SK-N-SH (cell line): ENCODE data around the gene KYNU. TPM values are rescaled to one million over a fixed set of nuclear protein-coding genes. Genes with fewer than 3 reads are reported as not detected.

Experiments
- CTCF ChIA-PET: fragments of 300-600, 350-600 bp; formaldehyde crosslinking; extraction: SDS; loops from one replicate; lab custom pipeline; 2021; lab: Yijun Ruan, JAX
- POLR2A ChIA-PET: fragments of 350-600 bp; sonication (Branson Sonifier 250); formaldehyde crosslinking; extraction: SDS; loops from one replicate; lab custom pipeline; 2020; ENCODE audit warnings: antibody characterized with exemption, inconsistent platforms; lab: Yijun Ruan, JAX
- DNase-seq: peaks from one replicate; pipeline ENCODE4 v3.0.0; 2012
- H2AFZ ChIP-seq: fragments of 200-600 bp; sonication (generic); 2 replicates; pipeline ENCODE4 v1.8.1; 2016; ENCODE audit warnings: antibody characterized with exemption, mild to moderate bottlenecking, low read depth
- H3F3A ChIP-seq: fragments of 200-600 bp; sonication (generic); replicated peaks from 2 replicates; pipeline ENCODE3; 2016; ENCODE audit warnings: antibody characterized with exemption, mild to moderate bottlenecking; ENCODE audit not compliant: insufficient read depth
- H3K27ac ChIP-seq, 2 experiments: fragments of 200-500 bp in 1 of 2; fragments of 200-600 bp in 1 of 2; sonication (Bioruptor generic) in 1 of 2; sonication (generic), shearing (Covaris generic) in 1 of 2; 2 replicates each; pipeline versions ENCODE4 v1.5.1 to v1.6.1; 2014 to 2016; ENCODE audit warnings: low read depth in 2 of 2, inconsistent platforms in 1 of 2, low read length in 1 of 2, mild to moderate bottlenecking in 1 of 2, mixed read lengths in 1 of 2
- H3K27me3 ChIP-seq: fragments of 200-600 bp; sonication (generic), shearing (Covaris generic); 2 replicates; pipeline ENCODE4 v1.6.1; 2016; ENCODE audit warnings: mixed run types; ENCODE audit not compliant: insufficient read depth
- H3K36me3 ChIP-seq, 2 experiments: fragments of 200-500 bp in 1 of 2; fragments of 200-600 bp in 1 of 2; sonication (Bioruptor generic) in 1 of 2; sonication (generic) in 1 of 2; replicated peaks in 1 of 2; 2 replicates each; pipeline versions ENCODE3 to v1.5.1; 2014 to 2016; ENCODE audit warnings: low read length in 1 of 2, mild to moderate bottlenecking in 1 of 2; ENCODE audit not compliant: insufficient read depth in 2 of 2, control insufficient read depth in 1 of 2
- H3K4me1 ChIP-seq, 2 experiments: fragments of 200-500 bp in 1 of 2; fragments of 200-600 bp in 1 of 2; sonication (Bioruptor generic) in 1 of 2; sonication (generic), shearing (Covaris generic) in 1 of 2; 2 replicates each; pipeline versions ENCODE4 v1.5.1 to v1.6.1; 2014 to 2016; ENCODE audit warnings: low read depth in 1 of 2, low read length in 1 of 2, mixed run types in 1 of 2; ENCODE audit not compliant: insufficient read depth in 2 of 2, control insufficient read depth in 1 of 2
- H3K4me2 ChIP-seq: fragments of 200-600 bp; sonication (generic), shearing (Covaris generic); 2 replicates; pipeline ENCODE4 v1.6.1; 2017; ENCODE audit warnings: mixed run types
- H3K4me3 ChIP-seq, 2 experiments: fragments of 200-500 bp in 1 of 2; fragments of 200-600 bp in 1 of 2; sonication (Bioruptor generic) in 1 of 2; sonication (generic), shearing (Covaris generic) in 1 of 2; 2 replicates each; pipeline versions ENCODE4 v1.5.1 to v1.8.1; 2014 to 2016; ENCODE audit warnings: low read depth in 2 of 2, inconsistent platforms in 1 of 2, low read length in 1 of 2, mild to moderate bottlenecking in 1 of 2, mixed read lengths in 1 of 2, moderate library complexity in 1 of 2
- H3K79me2 ChIP-seq: fragments of 200-600 bp; sonication (generic); 2 replicates; pipeline ENCODE4 v1.8.1; 2017; ENCODE audit warnings: mild to moderate bottlenecking; ENCODE audit not compliant: insufficient read depth
- H3K9ac ChIP-seq: fragments of 200-600 bp; sonication (generic); 2 replicates; pipeline ENCODE4 v1.6.1; 2017; ENCODE audit warnings: mixed run types
- H3K9me2 ChIP-seq: fragments of 200-600 bp; sonication (generic); 2 replicates; pipeline ENCODE4 v1.6.1; 2017; ENCODE audit warnings: mixed run types
- H3K9me3 ChIP-seq: fragments of 200-600 bp; sonication (generic); 2 replicates; pipeline ENCODE4 v1.6.1; 2017; ENCODE audit warnings: mixed run types, mild to moderate bottlenecking, moderate library complexity
- H4K20me1 ChIP-seq: fragments of 200-600 bp; sonication (generic); 2 replicates; pipeline ENCODE4 v1.6.1; 2017; ENCODE audit warnings: mild to moderate bottlenecking, mixed run types; ENCODE audit not compliant: insufficient read depth
- CTCF ChIP-seq: fragments of 200-600 bp; sonication (generic); IDR thresholded peaks from 2 replicates; pipeline ENCODE4 v1.6.1; 2017; ENCODE audit warnings: antibody characterized with exemption, mild to moderate bottlenecking, moderate library complexity
- EZH2phosphoT487 ChIP-seq: fragments of 200-600 bp; sonication (generic); IDR thresholded peaks from 2 replicates; pipeline ENCODE4 v1.6.1; 2017; ENCODE audit warnings: low read depth, mixed run types, mild to moderate bottlenecking, antibody characterized with exemption, moderate library complexity, borderline replicate concordance
- FOXJ3 ChIP-seq: sonication (generic); formaldehyde crosslinking; IDR thresholded peaks from 2 replicates; pipeline ENCODE4 v1.5.1; 2020; ENCODE audit warnings: mild to moderate bottlenecking, missing genetic modification reagents
- FOXM1 ChIP-seq: IDR thresholded peaks from 2 replicates; pipeline ENCODE4 v1.4.0; 2012; ENCODE audit warnings: low read depth, mild to moderate bottlenecking
- IRF3 ChIP-seq: fragments of 150-350 bp; IDR thresholded peaks from 2 replicates; pipeline ENCODE4 v1.6.1; 2016; ENCODE audit warnings: mild to moderate bottlenecking, low read depth, low read length
- JUND ChIP-seq: IDR thresholded peaks from 2 replicates; pipeline ENCODE4 v1.4.0; 2012
- MXI1 ChIP-seq: IDR thresholded peaks from 2 replicates; pipeline ENCODE4 v1.6.1; 2012; ENCODE audit warnings: mild to moderate bottlenecking, low read depth, low read length, improper control_type of control experiment
- PBX3 ChIP-seq: IDR thresholded peaks from 2 replicates; pipeline ENCODE4; 2012
- POLR2AphosphoS5 ChIP-seq: IDR thresholded peaks from 2 replicates; pipeline ENCODE4 v1.6.1; 2012; ENCODE audit warnings: low read depth, low read length
- RAD21 ChIP-seq: IDR thresholded peaks from 2 replicates; pipeline ENCODE4 v1.6.1; 2012; ENCODE audit warnings: mild to moderate bottlenecking, low read length
- RCOR1 ChIP-seq: fragments of 150-350 bp; IDR thresholded peaks from 2 replicates; pipeline ENCODE4 v1.6.1; 2017; ENCODE audit warnings: antibody characterized with exemption, low read length
- SIN3A ChIP-seq: IDR thresholded peaks from 2 replicates; pipeline ENCODE4 v1.6.1; 2012; ENCODE audit warnings: low read depth, mild to moderate bottlenecking, low read length, moderate library complexity, borderline replicate concordance
- SMC3 ChIP-seq: IDR thresholded peaks from 2 replicates; pipeline ENCODE4 v1.6.1; 2012; ENCODE audit warnings: low read depth, low read length, improper control_type of control experiment
- TCF12 ChIP-seq: IDR thresholded peaks from 2 replicates; pipeline ENCODE4 v1.4.0; 2012
- TEAD4 ChIP-seq: IDR thresholded peaks from 2 replicates; pipeline ENCODE4 v1.4.0; 2012; ENCODE audit warnings: mild to moderate bottlenecking, borderline replicate concordance; ENCODE audit not compliant: insufficient read depth
- USF1 ChIP-seq: IDR thresholded peaks from 2 replicates; pipeline ENCODE4 v1.4.0; 2012; ENCODE audit warnings: low read depth, borderline replicate concordance
- USF2 ChIP-seq: fragments of 150-350 bp; IDR thresholded peaks from 2 replicates; pipeline ENCODE4 v1.6.1; 2017; ENCODE audit warnings: antibody characterized with exemption, low read length, low read depth, borderline replicate concordance
- ZBTB33 ChIP-seq: IDR thresholded peaks from 2 replicates; pipeline ENCODE4 v1.4.0; 2012; ENCODE audit warnings: low read depth, borderline replicate concordance
- polyA plus RNA-seq, 3 experiments: library from polyadenylated mRNA; depleted of rRNA; stranded (reverse); fragments of >200 nt; gene quantifications; 2 replicates each; pipeline ENCODE4 v1.2.3, GENCODE V29; 2012

Gene KYNU
- polyA plus RNA-seq, 1 of the 3 experiments (the other 2 are of a cell fraction): not detected

- H2AFZ ChIP-seq: no peak overlapping the region
- H3F3A ChIP-seq: no peaks in the 10 kb centered on the region
- no peaks in the 10 kb centered on the region for H3K36me3 ChIP-seq
- no peaks in the 10 kb centered on the region for H4K20me1 ChIP-seq
- no peaks in the 10 kb centered on the region for H3K79me2 ChIP-seq
- no peaks in the 10 kb centered on the region for H3K9me2 ChIP-seq
- DNase-seq: no peak
- H3K27me3 ChIP-seq: no peaks in the 10 kb centered on the region; the same call in 1 of the 2 replicates
- H3K4me3 ChIP-seq: no peak overlapping the region
- no peak for TF ChIP-seq IRF3
- TF ChIP-seq ZBTB33: no peak
- TF ChIP-seq USF2: no peak
- TF ChIP-seq PBX3: no peak
- no peak for TF ChIP-seq USF1
- no peak for TF ChIP-seq RCOR1
- TF ChIP-seq FOXJ3 (CRISPR knock-in tag): no peak
- TF ChIP-seq FOXM1: no peak
- no peak for TF ChIP-seq MXI1
- no peak for TF ChIP-seq SMC3
- TF ChIP-seq RAD21: no peak
- no peak for TF ChIP-seq TCF12
- ChIA-PET POLR2A (no interaction called here), CTCF (no interaction called here)
- no peak overlapping the region for H3K4me2 ChIP-seq
- H3K9ac ChIP-seq: no peak overlapping the region
- H3K4me1 ChIP-seq: no peaks in the 10 kb centered on the region
- no peaks in the 10 kb centered on the region for H3K9me3 ChIP-seq
- H3K27ac ChIP-seq: no peak overlapping the region
Observed at GRCh38 chr2:142883526-142883925, 6.1 kb downstream of the KYNU start.

- no peaks in the 10 kb centered on the region for H3K4me1 ChIP-seq
- H4K20me1 ChIP-seq: no peaks in the 10 kb centered on the region
- H3K9ac ChIP-seq: no peak overlapping the region
- H3K36me3 ChIP-seq: no peaks in the 10 kb centered on the region
- no peak overlapping the region for H3K4me3 ChIP-seq
- DNase-seq: no peak
- H3F3A ChIP-seq: no peaks in the 10 kb centered on the region
- CTCF ChIA-PET: no interaction called here
- no peaks in the 10 kb centered on the region for H3K79me2 ChIP-seq
- no peaks in the 10 kb centered on the region for H3K27me3 ChIP-seq
- no peak overlapping the region for H3K27ac ChIP-seq
- no peaks in the 10 kb centered on the region for H3K9me3 ChIP-seq
- POLR2A ChIA-PET: no interaction called here
- H3K4me2 ChIP-seq: no peak overlapping the region
- H2AFZ ChIP-seq: no peak overlapping the region
- no peaks in the 10 kb centered on the region for H3K9me2 ChIP-seq
- TF ChIP-seq USF1 (no peak), SIN3A (no peak), MXI1 (no peak), EZH2phosphoT487 (no peak), IRF3 (no peak), RAD21 (no peak), TEAD4 (no peak), POLR2AphosphoS5 (no peak), CTCF (no peak), JUND (no peak)
Observed at GRCh38 chr2:142885543-142885942, 8.1 kb downstream of the KYNU start.
